GM12878 (cell line): ENCODE results near the gene JOSD2. TPM values are rescaled to one million over a fixed set of nuclear protein-coding genes. Genes with fewer than 3 reads are reported as not detected.

ENCODE experiments used
- ATAC-seq: fragments of 200-7000 bp; cut with Tn5 transposase; 3 replicates; pipeline ENCODE4 v1.9.1; 2020; ENCODE audit warnings: mild to moderate bottlenecking, moderate library complexity
- BruUV-seq: library from RNA; stranded (reverse); fragments of 400-500 nt; replicated peaks from 2 replicates; lab custom pipeline; 2021; lab: Mats Ljungman, UMichigan
- CTCF ChIA-PET: fragments of 300-600 bp; sonication (Branson Sonifier 250); formaldehyde crosslinking; extraction: SDS; loops from one replicate; lab custom pipeline; 2021; ENCODE audit warnings: inconsistent platforms; lab: Yijun Ruan, JAX
- POLR2A ChIA-PET: fragments of 350-600 bp; formaldehyde crosslinking; extraction: SDS; loops from one replicate; lab custom pipeline; 2021; ENCODE audit warnings: inconsistent platforms; lab: Charles Lee
- RAD21 ChIA-PET: fragments of 300-600 bp; sonication (Branson Sonifier 250); formaldehyde crosslinking; loops from one replicate; lab custom pipeline; 2023; ENCODE audit warnings: antibody characterized with exemption; ENCODE audit not compliant: unreplicated experiment; lab: Charles Lee
- SMC1A ChIA-PET: fragments of 300-600 bp; sonication (Branson Sonifier 250); formaldehyde crosslinking; loops from one replicate; lab custom pipeline; 2023; ENCODE audit not compliant: unreplicated experiment, uncharacterized antibody; lab: Charles Lee
- DNase-seq: peaks from one replicate; pipeline ENCODE4 v3.0.0-alpha.2; 2011; ENCODE audit warnings: low read depth, low spot score
- FAIRE-seq: peaks from 3 replicates; lab custom pipeline; 2011; peaks lifted over from hg19 to GRCh38; lab: Jason Lieb, UNC
- H2AFZ ChIP-seq: 2 replicates; pipeline ENCODE4 v1.6.0; 2011; ENCODE audit warnings: low read depth, low read length, control low read depth; ENCODE audit not compliant: control insufficient read depth
- H3K27ac ChIP-seq: 2 replicates; pipeline ENCODE4 v1.5.1; 2011; ENCODE audit warnings: control low read depth; ENCODE audit not compliant: control insufficient read depth, insufficient read depth
- H3K27me3 ChIP-seq, 2 experiments: replicated peaks in 1 of 2; 2 replicates each; pipeline versions ENCODE4 v1.6.0 to v1.6.1; 2011; ENCODE audit warnings: low read length in 1 of 2; ENCODE audit not compliant: control insufficient read depth in 2 of 2, insufficient read depth in 2 of 2
- H3K36me3 ChIP-seq, 2 experiments: 2 replicates each; pipeline ENCODE4 v1.5.1; 2011; ENCODE audit warnings: low read length in 1 of 2; ENCODE audit not compliant: control insufficient read depth in 2 of 2, insufficient read depth in 2 of 2
- H3K4me1 ChIP-seq: 2 replicates; pipeline ENCODE4 v1.6.1; 2011; ENCODE audit warnings: mild to moderate bottlenecking, low read length, moderate library complexity, mixed read lengths; ENCODE audit not compliant: control insufficient read depth, insufficient read depth
- H3K4me2 ChIP-seq: 2 replicates; pipeline ENCODE4 v1.6.0; 2011; ENCODE audit warnings: control low read depth; ENCODE audit not compliant: control insufficient read depth, insufficient read depth
- H3K4me3 ChIP-seq: fragments of 200-600 bp; sonication (generic); 2 replicates; pipeline ENCODE4 v1.5.1; 2016
- H3K79me2 ChIP-seq: 2 replicates; pipeline ENCODE4 v1.6.0; 2011; ENCODE audit warnings: low read length; ENCODE audit not compliant: control insufficient read depth, insufficient read depth
- H3K9ac ChIP-seq: 2 replicates; pipeline ENCODE4 v1.8.0; 2011; ENCODE audit warnings: low read length, control low read depth, mixed read lengths; ENCODE audit not compliant: control insufficient read depth, insufficient read depth
- H3K9me3 ChIP-seq: replicated peaks from 3 replicates; pipeline ENCODE4 v1.5.1; 2011; ENCODE audit warnings: mild to moderate bottlenecking, low read length; ENCODE audit not compliant: control insufficient read depth, insufficient read depth
- H4K20me1 ChIP-seq: 2 replicates; pipeline ENCODE4 v1.6.0; 2011; ENCODE audit not compliant: control insufficient read depth, insufficient read depth
- BMI1 ChIP-seq: fragments of 450-650 bp; IDR thresholded peaks from 2 replicates; pipeline ENCODE4 v1.6.1; 2016; ENCODE audit warnings: mild to moderate bottlenecking, moderate library complexity, borderline replicate concordance
- IKZF1 ChIP-seq: fragments of 450-650 bp; conservative IDR thresholded peaks from 2 replicates; pipeline ENCODE4 v1.6.1; 2017; ENCODE audit warnings: antibody characterized with exemption, mild to moderate bottlenecking
- KDM1A ChIP-seq: fragments of 200-600 bp; sonication (generic); IDR thresholded peaks from 2 replicates; pipeline ENCODE4 v1.6.1; 2016; ENCODE audit warnings: borderline replicate concordance
- NFYA ChIP-seq: IDR thresholded peaks from 2 replicates; pipeline ENCODE4 v1.6.1; 2011; ENCODE audit warnings: low read depth, mild to moderate bottlenecking, low read length, improper control_type of control experiment, borderline replicate concordance
- NR2C1 ChIP-seq: fragments of 450-650 bp; IDR thresholded peaks from 2 replicates; pipeline ENCODE4 v1.6.1; 2017; ENCODE audit warnings: antibody characterized with exemption, mild to moderate bottlenecking, moderate library complexity
- NRF1 ChIP-seq: conservative IDR thresholded peaks from 2 replicates; pipeline ENCODE4 v1.6.1; 2011; ENCODE audit warnings: mild to moderate bottlenecking, low read depth, low read length, improper control_type of control experiment
- RELA ChIP-seq: fragments of 450-650 bp; IDR thresholded peaks from 2 replicates; pipeline ENCODE4 v1.8.0; 2014; ENCODE audit warnings: borderline replicate concordance; ENCODE audit not compliant: partially characterized antibody
- SREBF2 ChIP-seq: IDR thresholded peaks from 2 replicates; pipeline ENCODE4 v1.6.1; 2012; ENCODE audit warnings: mild to moderate bottlenecking, low read length
- TCF3 ChIP-seq: IDR thresholded peaks from 2 replicates; pipeline ENCODE4 v1.6.1; 2012; ENCODE audit warnings: low read depth, mild to moderate bottlenecking, low read length, borderline replicate concordance; ENCODE audit not compliant: insufficient read depth
- ZNF217 ChIP-seq: fragments of 450-650 bp; IDR thresholded peaks from 2 replicates; pipeline ENCODE4 v1.6.1; 2017; ENCODE audit warnings: antibody characterized with exemption, mild to moderate bottlenecking
- ZNF384 ChIP-seq: IDR thresholded peaks from 2 replicates; pipeline ENCODE4 v1.6.1; 2012; ENCODE audit warnings: low read depth, mild to moderate bottlenecking, low read length, improper control_type of control experiment, borderline replicate concordance
- WGBS: methylation state at CpG from one replicate; pipeline ENCODE4 v1.1.6; 2016; ENCODE audit warnings: low lambda C conversion rate; ENCODE audit not compliant: insufficient replicate concordance, insufficient coverage; ENCODE audit errors: missing lambda C conversion rate; 5-methylcytosine and 5-hydroxymethylcytosine counted together
- in situ Hi-C: fragments of 300-500 bp; cut with MboI; formaldehyde crosslinking; loops from 9 replicates; pipeline ENCODE4 v1.14.3; 2018; ENCODE audit warnings: mixed read lengths
- intact Hi-C: fragments of 100-400 bp; cut with micrococcal nuclease; formaldehyde crosslinking; loops from one replicate; pipeline ENCODE4 v1.14.2; 2022; ENCODE audit not compliant: unreplicated experiment
- polyA plus RNA-seq, 11 experiments: library from polyadenylated mRNA; depleted of rRNA in 4 of 11; unstranded in 6 of 11; stranded (reverse) in 5 of 11; fragments of >200 nt; fragmentation: Nextera tagmentation in 4 of 11; fragmentation: Illumina TruSeq in 1 of 11; extraction: Ambion mirVana in 4 of 11; extraction: Trizol in 1 of 11; gene quantifications; 1 replicate in 1 of 11; 2 replicates in 10 of 11; pipeline versions ENCODE4 v1.2.1 to v1.2.3, GENCODE V29; 2011 to 2016; ENCODE audit warnings: inconsistent platforms in 2 of 11, missing spikeins in 2 of 11, low read depth in 1 of 11
- total RNA-seq, 4 experiments: library from RNA; depleted of rRNA in 3 of 4; stranded (reverse); fragments of >200 nt in 3 of 4; fragmentation: Illumina TruSeq in 1 of 4; extraction: Trizol in 1 of 4; gene quantifications; 2 replicates each; pipeline versions ENCODE4 v1.2.1 to v1.2.3, GENCODE V29; 2013 to 2021
- TF ChIP-seq, protein P1 (sequence below): IDR thresholded peaks from 2 replicates; pipeline ENCODE4 v1.6.1; 2012; ENCODE audit warnings: low read length, inconsistent platforms
- TF ChIP-seq, protein P2 (sequence below): fragments of 450-650 bp; IDR thresholded peaks from 2 replicates; pipeline ENCODE4 v1.6.1; 2017; ENCODE audit warnings: mild to moderate bottlenecking, low read depth, inconsistent platforms; ENCODE audit not compliant: poor library complexity, severe bottlenecking
- TF ChIP-seq, protein P3 (sequence below): IDR thresholded peaks from 2 replicates; pipeline ENCODE4 v1.6.1; 2012; ENCODE audit warnings: low read depth, low read length, improper control_type of control experiment
- TF ChIP-seq, protein P4 (sequence below): IDR thresholded peaks from 2 replicates; pipeline ENCODE4 v1.6.1; 2012; ENCODE audit warnings: low read depth, low read length, improper control_type of control experiment
- TF ChIP-seq, protein P5 (sequence below): fragments of 450-650 bp; IDR thresholded peaks from 2 replicates; pipeline ENCODE4 v1.6.1; 2014; ENCODE audit warnings: mild to moderate bottlenecking

Gene JOSD2
- total and polyA plus RNA-seq, 10 of the 15 experiments (the other 5 are each of a cell fraction or from before 2014, with no cell fraction given): 0.91 to 26.7 (median 13.0) TPM

DNA sequence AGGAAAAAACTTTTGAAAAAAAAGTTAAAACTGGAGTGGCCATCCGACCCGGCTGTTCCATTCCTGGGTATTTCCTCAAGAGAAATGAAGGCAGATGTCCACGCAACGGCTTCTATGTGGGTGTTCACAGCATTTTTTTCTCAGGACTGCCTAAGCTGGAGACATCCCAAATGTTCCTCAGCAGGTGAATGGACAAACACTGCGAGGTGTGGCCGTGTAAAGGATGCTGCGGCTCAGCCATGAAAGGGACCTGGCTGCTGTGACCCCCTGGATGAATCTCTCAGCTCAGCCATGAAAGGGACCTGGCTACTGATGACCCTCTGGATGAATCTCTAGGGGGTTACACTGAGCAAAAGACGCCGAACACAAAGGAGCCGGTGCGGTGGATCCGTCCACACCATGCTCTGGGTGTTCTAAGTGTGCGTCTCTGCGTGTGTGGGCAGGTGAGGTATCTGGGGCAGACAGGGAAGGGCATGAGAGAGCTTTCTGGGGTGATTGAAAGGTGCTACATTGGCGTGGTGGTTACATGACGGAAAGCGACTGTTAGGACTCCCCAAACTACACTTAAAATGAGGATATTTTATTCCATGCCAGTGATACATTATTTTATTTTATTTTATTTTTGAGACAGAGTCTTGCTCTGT is 10.0 kb upstream of the JOSD2 start (continued):
- TF ChIP-seq, protein P1, sequence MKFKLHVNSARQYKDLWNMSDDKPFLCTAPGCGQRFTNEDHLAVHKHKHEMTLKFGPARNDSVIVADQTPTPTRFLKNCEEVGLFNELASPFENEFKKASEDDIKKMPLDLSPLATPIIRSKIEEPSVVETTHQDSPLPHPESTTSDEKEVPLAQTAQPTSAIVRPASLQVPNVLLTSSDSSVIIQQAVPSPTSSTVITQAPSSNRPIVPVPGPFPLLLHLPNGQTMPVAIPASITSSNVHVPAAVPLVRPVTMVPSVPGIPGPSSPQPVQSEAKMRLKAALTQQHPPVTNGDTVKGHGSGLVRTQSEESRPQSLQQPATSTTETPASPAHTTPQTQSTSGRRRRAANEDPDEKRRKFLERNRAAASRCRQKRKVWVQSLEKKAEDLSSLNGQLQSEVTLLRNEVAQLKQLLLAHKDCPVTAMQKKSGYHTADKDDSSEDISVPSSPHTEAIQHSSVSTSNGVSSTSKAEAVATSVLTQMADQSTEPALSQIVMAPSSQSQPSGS: no peak
- TF ChIP-seq, protein P2, sequence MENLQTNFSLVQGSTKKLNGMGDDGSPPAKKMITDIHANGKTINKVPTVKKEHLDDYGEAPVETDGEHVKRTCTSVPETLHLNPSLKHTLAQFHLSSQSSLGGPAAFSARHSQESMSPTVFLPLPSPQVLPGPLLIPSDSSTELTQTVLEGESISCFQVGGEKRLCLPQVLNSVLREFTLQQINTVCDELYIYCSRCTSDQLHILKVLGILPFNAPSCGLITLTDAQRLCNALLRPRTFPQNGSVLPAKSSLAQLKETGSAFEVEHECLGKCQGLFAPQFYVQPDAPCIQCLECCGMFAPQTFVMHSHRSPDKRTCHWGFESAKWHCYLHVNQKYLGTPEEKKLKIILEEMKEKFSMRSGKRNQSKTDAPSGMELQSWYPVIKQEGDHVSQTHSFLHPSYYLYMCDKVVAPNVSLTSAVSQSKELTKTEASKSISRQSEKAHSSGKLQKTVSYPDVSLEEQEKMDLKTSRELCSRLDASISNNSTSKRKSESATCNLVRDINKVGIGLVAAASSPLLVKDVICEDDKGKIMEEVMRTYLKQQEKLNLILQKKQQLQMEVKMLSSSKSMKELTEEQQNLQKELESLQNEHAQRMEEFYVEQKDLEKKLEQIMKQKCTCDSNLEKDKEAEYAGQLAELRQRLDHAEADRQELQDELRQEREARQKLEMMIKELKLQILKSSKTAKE: no peak
- TF ChIP-seq TCF3: no peak
- TF ChIP-seq KDM1A: no peak
- TF ChIP-seq, all 136 proteins: peak for 0

DNA sequence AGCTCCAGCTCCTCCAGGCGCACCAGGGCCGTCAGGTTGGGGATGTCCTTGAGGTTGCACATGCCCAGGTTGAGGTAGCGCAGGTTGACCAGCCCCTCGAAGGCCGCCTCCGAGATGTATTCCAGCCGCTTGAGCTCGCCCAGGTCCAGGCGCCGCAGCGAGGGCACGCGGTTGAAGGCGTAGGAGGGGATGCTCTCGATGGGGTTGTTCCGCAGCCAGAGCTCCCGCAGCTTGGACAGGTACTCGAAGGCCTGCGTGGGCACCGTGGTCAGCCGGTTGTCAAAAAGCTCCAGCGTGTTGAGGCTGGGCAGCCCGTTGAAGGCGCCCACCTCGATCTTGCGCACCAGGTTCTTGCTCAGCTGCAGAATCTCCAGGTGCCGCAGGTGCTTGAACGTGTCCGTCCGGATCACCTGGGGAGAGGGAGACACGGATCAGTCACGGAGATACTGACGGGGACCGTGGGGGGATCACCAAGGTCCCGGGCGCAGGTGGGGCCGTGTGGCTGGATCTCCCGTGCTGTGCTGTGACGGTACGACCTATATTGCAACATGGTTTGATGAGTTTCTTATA is 8.1 kb upstream of the JOSD2 start:
- ATAC-seq (no peak), DNase-seq (no peak), FAIRE-seq (no peak)
- no peaks in the 10 kb centered on the region for H3K9me3 ChIP-seq
- in situ Hi-C loops: no loop called here
- H3K27ac ChIP-seq: no peak overlapping the region
- TF ChIP-seq IKZF1 (no peak), NR2C1 (no peak), ZNF384 (no peak), NRF1 (no peak), ZNF217 (no peak), NFYA (no peak), SREBF2 (no peak), BMI1 (no peak), RELA (no peak)
- TF ChIP-seq, protein P3, sequence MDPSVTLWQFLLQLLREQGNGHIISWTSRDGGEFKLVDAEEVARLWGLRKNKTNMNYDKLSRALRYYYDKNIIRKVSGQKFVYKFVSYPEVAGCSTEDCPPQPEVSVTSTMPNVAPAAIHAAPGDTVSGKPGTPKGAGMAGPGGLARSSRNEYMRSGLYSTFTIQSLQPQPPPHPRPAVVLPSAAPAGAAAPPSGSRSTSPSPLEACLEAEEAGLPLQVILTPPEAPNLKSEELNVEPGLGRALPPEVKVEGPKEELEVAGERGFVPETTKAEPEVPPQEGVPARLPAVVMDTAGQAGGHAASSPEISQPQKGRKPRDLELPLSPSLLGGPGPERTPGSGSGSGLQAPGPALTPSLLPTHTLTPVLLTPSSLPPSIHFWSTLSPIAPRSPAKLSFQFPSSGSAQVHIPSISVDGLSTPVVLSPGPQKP: no peak
- TF ChIP-seq, protein P4, sequence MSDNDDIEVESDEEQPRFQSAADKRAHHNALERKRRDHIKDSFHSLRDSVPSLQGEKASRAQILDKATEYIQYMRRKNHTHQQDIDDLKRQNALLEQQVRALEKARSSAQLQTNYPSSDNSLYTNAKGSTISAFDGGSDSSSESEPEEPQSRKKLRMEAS: no peak
- TF ChIP-seq, protein P5, sequence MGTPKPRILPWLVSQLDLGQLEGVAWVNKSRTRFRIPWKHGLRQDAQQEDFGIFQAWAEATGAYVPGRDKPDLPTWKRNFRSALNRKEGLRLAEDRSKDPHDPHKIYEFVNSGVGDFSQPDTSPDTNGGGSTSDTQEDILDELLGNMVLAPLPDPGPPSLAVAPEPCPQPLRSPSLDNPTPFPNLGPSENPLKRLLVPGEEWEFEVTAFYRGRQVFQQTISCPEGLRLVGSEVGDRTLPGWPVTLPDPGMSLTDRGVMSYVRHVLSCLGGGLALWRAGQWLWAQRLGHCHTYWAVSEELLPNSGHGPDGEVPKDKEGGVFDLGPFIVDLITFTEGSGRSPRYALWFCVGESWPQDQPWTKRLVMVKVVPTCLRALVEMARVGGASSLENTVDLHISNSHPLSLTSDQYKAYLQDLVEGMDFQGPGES: no peak
- no peak overlapping the region for H3K9ac ChIP-seq
- H3K4me1 ChIP-seq: no peaks in the 10 kb centered on the region
- SMC1A ChIA-PET: no interaction called here
- no peaks in the 10 kb centered on the region for H3K36me3 ChIP-seq
- H3K27me3 ChIP-seq: no peaks in the 10 kb centered on the region
- RAD21 ChIA-PET: no interaction called here
- CTCF ChIA-PET: no interaction called here
- H3K4me2 ChIP-seq: no peak overlapping the region
- H2AFZ ChIP-seq: no peak overlapping the region
- POLR2A ChIA-PET: no interaction called here
- no TSS peak for BruUV-seq
- WGBS: 89% methylated on average over 40 of the region's 40 CpGs
- H3K79me2 ChIP-seq: no peaks in the 10 kb centered on the region
- H3K4me3 ChIP-seq: no peak overlapping the region
- intact Hi-C loops: no loop called here
- H4K20me1 ChIP-seq: no peaks in the 10 kb centered on the region
